Astrocyte (in vitro differentiated cells and primary cell): ENCODE measurements around the gene ASTN1. TPM values are rescaled to one million over a fixed set of nuclear protein-coding genes. Genes with fewer than 3 reads are reported as not detected.

Experiments
- DNase-seq: peaks from one replicate; pipeline ENCODE4 v3.0.0-alpha.2; 2010; ENCODE audit warnings: low read depth
- FAIRE-seq: peaks from 2 replicates; lab custom pipeline; 2011; peaks lifted over from hg19 to GRCh38; lab: Jason Lieb, UNC
- H2AFZ ChIP-seq: 2 replicates; pipeline ENCODE4 v1.6.0; 2012; ENCODE audit warnings: low read depth, low read length, inconsistent platforms
- H3K27ac ChIP-seq: 2 replicates; pipeline ENCODE4 v1.5.1; 2011; ENCODE audit warnings: low read depth, low read length, inconsistent platforms
- H3K27me3 ChIP-seq: 2 replicates; pipeline ENCODE4 v1.6.0; 2011; ENCODE audit warnings: low read length, inconsistent platforms; ENCODE audit not compliant: insufficient read depth
- H3K36me3 ChIP-seq: 2 replicates; pipeline ENCODE4 v1.5.1; 2011; ENCODE audit warnings: low read length, inconsistent platforms; ENCODE audit not compliant: insufficient read depth
- H3K4me1 ChIP-seq: 2 replicates; pipeline ENCODE4 v1.5.1; 2011; ENCODE audit warnings: low read length, inconsistent platforms; ENCODE audit not compliant: insufficient read depth
- H3K4me2 ChIP-seq: 2 replicates; pipeline ENCODE4 v1.6.0; 2012; ENCODE audit warnings: low read length, inconsistent platforms
- H3K4me3 ChIP-seq: 2 replicates; pipeline ENCODE4 v1.5.1; 2011; ENCODE audit warnings: low read depth, mild to moderate bottlenecking, low read length, inconsistent platforms; ENCODE audit not compliant: insufficient read depth
- H3K79me2 ChIP-seq: 2 replicates; pipeline ENCODE4 v1.6.0; 2012; ENCODE audit warnings: mild to moderate bottlenecking, low read length, inconsistent platforms; ENCODE audit not compliant: insufficient read depth
- H3K9ac ChIP-seq: 2 replicates; pipeline ENCODE4 v1.6.0; 2012; ENCODE audit warnings: mild to moderate bottlenecking, low read length, inconsistent platforms
- H3K9me3 ChIP-seq: 2 replicates; pipeline ENCODE4 v1.5.1; 2012; ENCODE audit warnings: low read depth, mild to moderate bottlenecking, low read length, inconsistent platforms; ENCODE audit not compliant: insufficient read depth
- H4K20me1 ChIP-seq: 2 replicates; pipeline ENCODE4 v1.6.0; 2012; ENCODE audit warnings: low read length, inconsistent platforms; ENCODE audit not compliant: insufficient read depth
- H3K27ac Mint-ChIP-seq: one replicate; pipeline ENCODE4 v1.8.0; 2021; ENCODE audit warnings: mild to moderate bottlenecking, mixed read lengths; ENCODE audit not compliant: unreplicated experiment
- H3K27me3 Mint-ChIP-seq: one replicate; pipeline ENCODE4 v1.8.0; 2021; ENCODE audit warnings: low read depth, mixed read lengths; ENCODE audit not compliant: unreplicated experiment
- H3K36me3 Mint-ChIP-seq: one replicate; pipeline ENCODE4 v1.8.0; 2021; ENCODE audit warnings: low read depth, mixed read lengths; ENCODE audit not compliant: unreplicated experiment
- H3K4me1 Mint-ChIP-seq: one replicate; pipeline ENCODE4 v1.8.0; 2021; ENCODE audit warnings: low read depth, mixed read lengths; ENCODE audit not compliant: unreplicated experiment
- H3K4me3 Mint-ChIP-seq: one replicate; pipeline ENCODE4 v1.8.0; 2021; ENCODE audit warnings: mild to moderate bottlenecking, moderate library complexity, mixed read lengths; ENCODE audit not compliant: unreplicated experiment
- H3K9me3 Mint-ChIP-seq: one replicate; pipeline ENCODE4 v1.8.0; 2021; ENCODE audit warnings: mild to moderate bottlenecking, mixed read lengths; ENCODE audit not compliant: unreplicated experiment
- EZH2 ChIP-seq: IDR thresholded peaks from 2 replicates; pipeline ENCODE4 v1.6.1; 2012; ENCODE audit warnings: mild to moderate bottlenecking, low read length, inconsistent platforms; ENCODE audit not compliant: insufficient read depth
- total RNA-seq: library from RNA; stranded (reverse); gene quantifications from 2 replicates; pipeline ENCODE4 v1.2.1, GENCODE V29; 2021
- TF ChIP-seq, protein P1 (sequence below): IDR thresholded peaks from 2 replicates; pipeline ENCODE4 v1.5.1; 2011; ENCODE audit warnings: low read depth, mild to moderate bottlenecking, inconsistent platforms, low read length, moderate library complexity; ENCODE audit not compliant: insufficient read depth

ASTN1 gene
- total RNA-seq, 1 donor from 2014 or later: 0.50 TPM

DNA sequence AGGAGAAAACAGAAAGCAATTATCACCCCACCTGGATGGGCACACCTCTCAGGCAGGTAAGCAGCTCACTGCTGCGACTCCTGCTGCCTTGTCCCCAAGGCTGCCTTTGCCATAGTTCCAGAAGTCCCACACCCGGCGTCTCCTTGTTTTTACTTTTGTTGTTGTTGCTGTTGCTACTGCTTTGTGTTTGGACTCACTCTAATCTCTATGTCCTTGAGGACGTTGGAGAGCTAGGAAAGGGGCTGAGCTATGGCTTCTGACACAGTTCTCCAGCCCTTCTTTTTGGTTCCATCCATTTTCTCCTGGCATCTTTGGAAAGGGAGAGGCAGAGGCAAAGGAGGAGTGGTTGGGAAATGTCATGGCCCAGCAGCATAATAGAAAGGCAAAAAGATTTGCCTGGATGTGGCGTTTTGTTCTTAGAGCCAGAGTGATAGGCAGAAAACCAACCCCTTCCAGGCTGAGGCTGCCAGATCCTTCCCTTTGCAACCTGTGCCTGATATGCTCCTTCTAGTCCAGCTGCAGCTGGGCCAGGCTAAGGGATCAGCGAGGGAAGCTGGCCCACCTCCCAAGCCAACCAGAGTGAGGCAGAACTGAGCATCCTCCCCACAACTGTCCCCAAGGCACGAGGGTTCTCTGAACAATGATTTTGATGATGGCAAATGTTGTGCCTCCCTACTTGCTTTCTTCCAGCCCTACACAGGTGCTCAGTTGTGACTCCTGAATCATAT is 270.7 kb downstream of the ASTN1 start:
- Histone ChIP-seq H3K27ac (no peak overlapping the region), H4K20me1 (no peaks in the 10 kb centered on the region), H3K9ac (no peak overlapping the region), H3K9me3 (no peaks in the 10 kb centered on the region), H3K79me2 (no peaks in the 10 kb centered on the region), H3K4me3 (no peak overlapping the region), H3K27me3 (peaks cover 10% of the 10 kb centered on the region), H3K36me3 (no peaks in the 10 kb centered on the region), H3K4me1 (peaks cover 4% of the 10 kb centered on the region), H3K4me2 (no peak overlapping the region), H2AFZ (no peak overlapping the region)
- Mint-ChIP-seq H3K27ac (no peak overlapping the region), H3K4me3 (no peak overlapping the region), H3K9me3 (no peaks in the 10 kb centered on the region), H3K4me1 (no peaks in the 10 kb centered on the region), H3K36me3 (peaks cover 2% of the 10 kb centered on the region), H3K27me3 (peaks cover 24% of the 10 kb centered on the region)
- FAIRE-seq: no peak
- no peak for DNase-seq
- TF ChIP-seq, protein P1, sequence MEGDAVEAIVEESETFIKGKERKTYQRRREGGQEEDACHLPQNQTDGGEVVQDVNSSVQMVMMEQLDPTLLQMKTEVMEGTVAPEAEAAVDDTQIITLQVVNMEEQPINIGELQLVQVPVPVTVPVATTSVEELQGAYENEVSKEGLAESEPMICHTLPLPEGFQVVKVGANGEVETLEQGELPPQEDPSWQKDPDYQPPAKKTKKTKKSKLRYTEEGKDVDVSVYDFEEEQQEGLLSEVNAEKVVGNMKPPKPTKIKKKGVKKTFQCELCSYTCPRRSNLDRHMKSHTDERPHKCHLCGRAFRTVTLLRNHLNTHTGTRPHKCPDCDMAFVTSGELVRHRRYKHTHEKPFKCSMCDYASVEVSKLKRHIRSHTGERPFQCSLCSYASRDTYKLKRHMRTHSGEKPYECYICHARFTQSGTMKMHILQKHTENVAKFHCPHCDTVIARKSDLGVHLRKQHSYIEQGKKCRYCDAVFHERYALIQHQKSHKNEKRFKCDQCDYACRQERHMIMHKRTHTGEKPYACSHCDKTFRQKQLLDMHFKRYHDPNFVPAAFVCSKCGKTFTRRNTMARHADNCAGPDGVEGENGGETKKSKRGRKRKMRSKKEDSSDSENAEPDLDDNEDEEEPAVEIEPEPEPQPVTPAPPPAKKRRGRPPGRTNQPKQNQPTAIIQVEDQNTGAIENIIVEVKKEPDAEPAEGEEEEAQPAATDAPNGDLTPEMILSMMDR: no peak
- TF ChIP-seq EZH2: no peak

DNA sequence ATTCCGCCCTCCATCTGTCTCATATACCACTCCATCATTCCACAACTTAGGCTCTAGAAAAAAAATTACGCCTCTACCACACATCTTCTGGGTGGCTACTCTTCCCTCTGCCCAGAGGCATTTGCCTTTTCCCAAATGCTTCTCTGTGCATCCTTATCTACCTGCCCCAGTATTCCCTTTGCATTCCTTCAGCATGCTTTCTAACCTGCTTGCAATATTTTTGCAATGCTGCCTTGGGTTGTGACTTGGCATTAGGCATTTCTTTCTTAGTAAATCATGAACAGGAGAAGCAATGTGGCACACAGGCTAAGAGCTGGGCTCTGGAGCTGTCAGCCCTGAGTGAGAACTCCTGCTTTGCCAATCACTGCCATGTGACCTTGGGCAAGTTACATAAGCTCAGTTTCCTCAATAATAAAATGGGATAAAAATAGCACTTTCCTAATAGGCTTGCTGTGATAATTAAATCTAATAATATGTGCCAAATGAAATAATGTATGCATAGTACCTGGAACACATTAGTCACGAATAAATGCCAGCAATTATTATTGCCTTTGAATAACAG is 276.0 kb downstream of the ASTN1 start:
- no peaks in the 10 kb centered on the region for H3K9me3 Mint-ChIP-seq
- FAIRE-seq (no peak), DNase-seq (no peak)
- no peak overlapping the region for H3K4me3 ChIP-seq
- H3K9me3 ChIP-seq: no peaks in the 10 kb centered on the region
- H3K4me2 ChIP-seq: no peak overlapping the region
- no peaks in the 10 kb centered on the region for H3K36me3 ChIP-seq
- H4K20me1 ChIP-seq: no peaks in the 10 kb centered on the region
- H2AFZ ChIP-seq: no peak overlapping the region
- H3K4me1 ChIP-seq: no peaks in the 10 kb centered on the region
- H3K36me3 Mint-ChIP-seq: no peaks in the 10 kb centered on the region
- no peak overlapping the region for H3K9ac ChIP-seq
- no peak overlapping the region for H3K27ac Mint-ChIP-seq
- no peaks in the 10 kb centered on the region for H3K79me2 ChIP-seq
- TF ChIP-seq, protein P1: no peak
- peaks cover 20% of the 10 kb centered on the region for H3K27me3 Mint-ChIP-seq
- H3K27ac ChIP-seq: no peak overlapping the region
- H3K4me1 Mint-ChIP-seq: no peaks in the 10 kb centered on the region
- no peak overlapping the region for H3K4me3 Mint-ChIP-seq
- H3K27me3 ChIP-seq: no peaks in the 10 kb centered on the region

DNA sequence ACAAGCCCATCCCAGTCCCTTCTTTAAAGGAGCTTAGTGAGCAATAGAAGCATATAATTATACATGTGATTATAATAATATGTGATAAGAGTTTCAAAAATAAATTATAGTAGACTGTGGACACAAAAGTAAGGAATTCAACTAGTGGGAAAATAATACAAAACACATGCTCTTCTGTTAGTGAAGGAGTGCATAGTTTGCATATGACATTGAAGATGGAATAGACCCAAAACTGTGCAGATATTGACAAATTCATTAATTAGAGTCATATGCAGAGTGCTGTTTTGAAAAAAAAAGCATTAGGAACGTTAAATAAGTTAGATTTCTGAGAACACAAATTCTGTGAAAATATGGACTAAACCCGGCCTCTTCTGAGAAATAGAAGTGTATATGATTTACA is 278.8 kb downstream of the ASTN1 start:
- H3K9me3 Mint-ChIP-seq: no peaks in the 10 kb centered on the region
- H3K27ac Mint-ChIP-seq: no peak overlapping the region
- Histone ChIP-seq H3K79me2 (no peaks in the 10 kb centered on the region), H3K4me1 (no peaks in the 10 kb centered on the region), H4K20me1 (no peaks in the 10 kb centered on the region), H3K9me3 (no peaks in the 10 kb centered on the region), H2AFZ (no peak overlapping the region), H3K9ac (no peak overlapping the region), H3K27me3 (no peaks in the 10 kb centered on the region), H3K4me2 (no peak overlapping the region), H3K36me3 (no peaks in the 10 kb centered on the region), H3K4me3 (no peak overlapping the region), H3K27ac (no peak overlapping the region)
- H3K36me3 Mint-ChIP-seq: no peaks in the 10 kb centered on the region
- no peaks in the 10 kb centered on the region for H3K4me1 Mint-ChIP-seq
- TF ChIP-seq EZH2: no peak
- TF ChIP-seq, protein P1: no peak
- DNase-seq (no peak), FAIRE-seq (no peak)
- no peak overlapping the region for H3K4me3 Mint-ChIP-seq
- peaks cover 14% of the 10 kb centered on the region for H3K27me3 Mint-ChIP-seq
